Suprapubic skin (tissue), 3 donors: Measurements from ENCODE around the gene CDK19.

Experiments used
- CTCF ChIP-seq, 2 donors: fragments of 200-600 bp in 1 of 2; fragments of 450-650 bp in 1 of 2; sonication (generic) in 1 of 2; IDR thresholded peaks; one replicate each; pipeline ENCODE4 v1.5.1; 2016 to 2019; ENCODE audit warnings: antibody characterized with exemption in 2 of 2, mild to moderate bottlenecking in 1 of 2, moderate library complexity in 1 of 2
- POLR2A ChIP-seq, 2 donors: fragments of 450-650 bp; IDR thresholded peaks; one replicate each; pipeline ENCODE4 v1.6.1; 2017; ENCODE audit warnings: antibody characterized with exemption in 2 of 2, mild to moderate bottlenecking in 2 of 2, moderate library complexity in 2 of 2

GRCh38 chr6:110564703-110565421, 250.4 kb downstream of the CDK19 start:
- TF ChIP-seq POLR2A (IDR thresholded peaks at IDR 0.05) = no peak
- TF ChIP-seq CTCF (IDR thresholded peaks at IDR 0.05) = no peak
